IMR-90 (cell line): ENCODE measurements around the gene ZACN. TPM values are rescaled to one million over a fixed set of nuclear protein-coding genes. Genes with fewer than 3 reads are reported as not detected.

ENCODE experiments used
- ATAC-seq: fragments of 200-7000 bp; cut with Tn5 transposase; 2 replicates; pipeline ENCODE4 v1.9.1; 2020; ENCODE audit warnings: low read depth, mild to moderate bottlenecking, moderate library complexity
- BruUV-seq: library from RNA; stranded (reverse); fragments of 400-500 nt; replicated peaks from 2 replicates; lab custom pipeline; 2021; lab: Mats Ljungman, UMichigan
- CTCF ChIA-PET: fragments of 300-600 bp; formaldehyde crosslinking; extraction: SDS; loops from one replicate; lab custom pipeline; 2021; ENCODE audit warnings: antibody characterized with exemption; lab: Yijun Ruan, JAX
- POLR2A ChIA-PET: fragments of 300-600 bp; sonication (Branson Sonifier 250); formaldehyde crosslinking; loops from one replicate; lab custom pipeline; 2022; ENCODE audit warnings: antibody characterized with exemption; ENCODE audit not compliant: unreplicated experiment; lab: Charles Lee
- DNase-seq: peaks from one replicate; pipeline ENCODE4 v3.0.0; 2013
- H2AFZ ChIP-seq: replicated peaks from 2 replicates; pipeline ENCODE3; 2013; ENCODE audit warnings: low read length, mild to moderate bottlenecking; ENCODE audit not compliant: poor library complexity
- H2AK5ac ChIP-seq: 2 replicates; pipeline ENCODE4 v1.6.1; 2013; ENCODE audit warnings: low read depth, low read length, inconsistent platforms
- H2AK9ac ChIP-seq: replicated peaks from 2 replicates; pipeline ENCODE3; 2013; ENCODE audit warnings: mild to moderate bottlenecking, low read depth, low read length, moderate library complexity; ENCODE audit not compliant: poor library complexity
- H2BK120ac ChIP-seq: 2 replicates; pipeline ENCODE4 v1.6.1; 2013; ENCODE audit warnings: low read depth, low read length, inconsistent platforms
- H2BK15ac ChIP-seq: 3 replicates; pipeline ENCODE4 v1.6.1; 2013; ENCODE audit warnings: low read depth, low read length, inconsistent platforms
- H2BK20ac ChIP-seq: 2 replicates; pipeline ENCODE4 v1.6.1; 2013; ENCODE audit warnings: low read depth, mild to moderate bottlenecking, inconsistent platforms, low read length, moderate library complexity
- H2BK5ac ChIP-seq: 2 replicates; pipeline ENCODE4 v1.6.1; 2013; ENCODE audit warnings: mild to moderate bottlenecking, low read depth, low read length, inconsistent platforms; ENCODE audit not compliant: poor library complexity, severe bottlenecking
- H3K14ac ChIP-seq: replicated peaks from 2 replicates; pipeline ENCODE4 v1.6.1; 2013; ENCODE audit warnings: low read depth, low read length, inconsistent platforms
- H3K18ac ChIP-seq: 2 replicates; pipeline ENCODE4 v1.6.1; 2013; ENCODE audit warnings: low read depth, low read length, control low read depth
- H3K23ac ChIP-seq: 2 replicates; pipeline ENCODE4 v1.6.1; 2013; ENCODE audit warnings: low read depth, low read length, inconsistent platforms
- H3K27ac ChIP-seq: 2 replicates; pipeline ENCODE4 v1.5.1; 2013; ENCODE audit warnings: mild to moderate bottlenecking, control low read depth, low read length; ENCODE audit not compliant: insufficient read depth
- H3K27me3 ChIP-seq: 2 replicates; pipeline ENCODE4 v1.6.1; 2013; ENCODE audit warnings: low read length; ENCODE audit not compliant: control insufficient read depth, insufficient read depth
- H3K36me3 ChIP-seq: 2 replicates; pipeline ENCODE4 v1.6.1; 2013; ENCODE audit warnings: low read length, mixed read lengths; ENCODE audit not compliant: control insufficient read depth, insufficient read depth
- H3K4ac ChIP-seq: 2 replicates; pipeline ENCODE4 v1.6.1; 2013; ENCODE audit warnings: low read depth, low read length, inconsistent platforms
- H3K4me1 ChIP-seq: 2 replicates; pipeline ENCODE4 v1.6.1; 2013; ENCODE audit warnings: low read length, mixed read lengths; ENCODE audit not compliant: control insufficient read depth, insufficient read depth
- H3K4me2 ChIP-seq: 2 replicates; pipeline ENCODE4 v1.6.1; 2013; ENCODE audit warnings: low read depth, mild to moderate bottlenecking, control low read depth, low read length, moderate library complexity
- H3K4me3 ChIP-seq: 2 replicates; pipeline ENCODE4 v1.5.1; 2013; ENCODE audit warnings: low read depth, mild to moderate bottlenecking, control low read depth, low read length, moderate library complexity; ENCODE audit not compliant: insufficient read depth
- H3K56ac ChIP-seq: 2 replicates; pipeline ENCODE4 v1.6.1; 2013; ENCODE audit warnings: low read length, inconsistent platforms; ENCODE audit not compliant: insufficient read depth; ENCODE audit errors: extremely low read depth
- H3K79me1 ChIP-seq, 2 experiments: 2 replicates each; pipeline ENCODE4 v1.6.1; 2013; ENCODE audit warnings: low read length in 2 of 2, inconsistent platforms in 1 of 2, low read depth in 1 of 2
- H3K9ac ChIP-seq: 2 replicates; pipeline ENCODE4 v1.6.1; 2013; ENCODE audit warnings: low read depth, low read length, control low read depth
- H3K9me1 ChIP-seq: 2 replicates; pipeline ENCODE4 v1.6.1; 2013; ENCODE audit warnings: low read length, inconsistent platforms; ENCODE audit not compliant: insufficient read depth
- H3K9me3 ChIP-seq: 2 replicates; pipeline ENCODE4 v1.6.1; 2013; ENCODE audit warnings: low read length; ENCODE audit not compliant: control insufficient read depth, insufficient read depth
- H4K20me1 ChIP-seq: 2 replicates; pipeline ENCODE4 v1.6.1; 2013; ENCODE audit warnings: low read length, inconsistent platforms; ENCODE audit not compliant: insufficient read depth
- H4K5ac ChIP-seq: 2 replicates; pipeline ENCODE4 v1.6.1; 2013; ENCODE audit warnings: mild to moderate bottlenecking, low read depth, low read length, control low read depth
- H4K8ac ChIP-seq, 2 experiments: 2 replicates each; pipeline ENCODE4 v1.6.1; 2013; ENCODE audit warnings: low read depth in 2 of 2, low read length in 2 of 2, control low read depth in 1 of 2, inconsistent platforms in 1 of 2
- H4K91ac ChIP-seq: 2 replicates; pipeline ENCODE4 v1.6.1; 2013; ENCODE audit warnings: low read depth, low read length, inconsistent platforms; ENCODE audit not compliant: insufficient read depth
- BHLHE40 ChIP-seq: fragments of 150-350 bp; IDR thresholded peaks from 2 replicates; pipeline ENCODE4 v1.6.1; 2016; ENCODE audit warnings: mild to moderate bottlenecking, low read depth, low read length
- CEBPB ChIP-seq: IDR thresholded peaks from 2 replicates; pipeline ENCODE4 v1.6.1; 2012; ENCODE audit warnings: low read depth, low read length, improper control_type of control experiment
- CHD1 ChIP-seq: IDR thresholded peaks from 2 replicates; pipeline ENCODE4 v1.6.1; 2012; ENCODE audit warnings: low read depth, low read length, improper control_type of control experiment
- FOS ChIP-seq: fragments of 150-350 bp; IDR thresholded peaks from 2 replicates; pipeline ENCODE4 v1.6.1; 2016; ENCODE audit warnings: low read depth, low read length
- MAFK ChIP-seq: IDR thresholded peaks from 2 replicates; pipeline ENCODE4 v1.6.1; 2012; ENCODE audit warnings: low read depth, low read length, improper control_type of control experiment
- MAZ ChIP-seq: IDR thresholded peaks from 2 replicates; pipeline ENCODE4 v1.6.1; 2012; ENCODE audit warnings: low read depth, mild to moderate bottlenecking, low read length, improper control_type of control experiment, moderate library complexity, borderline replicate concordance
- MXI1 ChIP-seq: IDR thresholded peaks from 2 replicates; pipeline ENCODE4 v1.6.1; 2012; ENCODE audit warnings: low read depth, mild to moderate bottlenecking, low read length, moderate library complexity, borderline replicate concordance
- NFE2L2 ChIP-seq: fragments of 150-350 bp; IDR thresholded peaks from 2 replicates; pipeline ENCODE4 v1.6.1; 2016; ENCODE audit warnings: low read depth, mild to moderate bottlenecking, low read length
- POLR2A ChIP-seq: IDR thresholded peaks from 2 replicates; pipeline ENCODE4 v1.6.1; 2012; ENCODE audit warnings: mild to moderate bottlenecking, low read depth, low read length
- RAD21 ChIP-seq: IDR thresholded peaks from 2 replicates; pipeline ENCODE4 v1.6.1; 2012; ENCODE audit warnings: low read length, improper control_type of control experiment
- RCOR1 ChIP-seq: IDR thresholded peaks from 2 replicates; pipeline ENCODE4 v1.6.1; 2012; ENCODE audit warnings: mild to moderate bottlenecking, low read length, improper control_type of control experiment; ENCODE audit not compliant: insufficient replicate concordance
- RFX5 ChIP-seq: IDR thresholded peaks from 2 replicates; pipeline ENCODE4 v1.8.0; 2012; ENCODE audit warnings: low read depth, mild to moderate bottlenecking, low read length, moderate library complexity
- SMC3 ChIP-seq: fragments of 150-350 bp; IDR thresholded peaks from 2 replicates; pipeline ENCODE4 v1.6.1; 2016; ENCODE audit warnings: low read depth, mild to moderate bottlenecking, antibody characterized with exemption, low read length, moderate library complexity
- WGBS, 2 experiments: methylation state at CpG; one replicate each; pipeline versions ENCODE4 v1.1.5 to v1.1.7; 2013; ENCODE audit warnings: missing lambda C conversion rate in 2 of 2; ENCODE audit not compliant: insufficient read length in 1 of 2; ENCODE audit errors: extremely low coverage in 2 of 2; 5-methylcytosine and 5-hydroxymethylcytosine counted together
- dilution Hi-C: fragments of 300-500 bp; cut with HindIII; formaldehyde crosslinking; loops from one replicate; pipeline ENCODE4 v1.14.3; 2018; ENCODE audit warnings: low sequenced_read_pairs; ENCODE audit not compliant: unreplicated experiment
- in situ Hi-C: fragments of 300-500 bp; cut with MboI; formaldehyde crosslinking; loops from 3 replicates; pipeline ENCODE4 v1.14.3; 2019; ENCODE audit warnings: low sequenced_read_pairs, inconsistent platforms, mixed read lengths
- intact Hi-C: fragments of 100-400 bp; cut with micrococcal nuclease; formaldehyde crosslinking; loops from 2 replicates; pipeline ENCODE4 v1.10.0; 2022
- polyA plus RNA-seq, 3 experiments: library from polyadenylated mRNA; depleted of rRNA; stranded (reverse); fragments of >200 nt; gene quantifications; 2 replicates each; pipeline ENCODE4 v1.2.3, GENCODE V29; 2012; ENCODE audit warnings: low replicate concordance in 1 of 3
- total RNA-seq: library from RNA; depleted of rRNA; stranded (reverse); fragments of >200 nt; gene quantifications from 2 replicates; pipeline ENCODE4 v1.2.3, GENCODE V29; 2012
- TF ChIP-seq, protein P1 (sequence below): conservative IDR thresholded peaks from 2 replicates; pipeline ENCODE4 v1.5.1; 2012; ENCODE audit warnings: mild to moderate bottlenecking, low read depth, low read length, improper control_type of control experiment
- TF ChIP-seq, protein P2 (sequence below): fragments of 150-350 bp; IDR thresholded peaks from 2 replicates; pipeline ENCODE4 v1.6.1; 2017; ENCODE audit warnings: mild to moderate bottlenecking, antibody characterized with exemption, low read length, low read depth
- TF ChIP-seq, protein P3 (sequence below): fragments of 150-350 bp; IDR thresholded peaks from 2 replicates; pipeline ENCODE4 v1.6.1; 2016; ENCODE audit warnings: low read depth, mild to moderate bottlenecking, low read length, moderate library complexity, borderline replicate concordance

Gene ZACN
- total and polyA plus RNA-seq, 2 of the 4 experiments (the other 2 are of a cell fraction) = not detected

DNA sequence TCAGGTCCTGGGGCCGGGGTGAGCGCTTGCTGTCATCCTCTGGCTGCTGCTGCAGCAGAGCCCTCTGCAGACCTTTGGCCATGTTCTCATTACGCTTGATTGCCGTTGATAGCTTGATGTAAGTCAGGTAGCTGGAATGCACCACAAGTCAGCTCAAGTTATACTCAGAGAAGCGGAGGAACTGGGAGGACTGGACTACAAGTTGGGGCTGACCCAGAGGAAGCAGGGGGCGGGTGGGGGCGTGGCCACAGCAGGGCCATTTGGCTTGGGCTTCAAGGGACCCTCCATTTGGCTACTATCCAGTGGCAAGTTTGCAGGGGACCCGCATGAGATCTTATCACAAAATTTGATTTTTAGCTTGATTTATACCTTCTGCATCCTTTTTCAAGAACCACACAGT, 32.9 kb upstream of the ZACN start:
- intact Hi-C loops (no loop called here), dilution Hi-C loops (no loop called here), in situ Hi-C loops (no loop called here)
- peaks cover 11 to 41% of the 10 kb centered on the region in 2 experiments; a peak in 3 of 4 replicates for H3K79me1 ChIP-seq
- peaks cover 10% of the 10 kb centered on the region; the same call in 1 of the 2 replicates for H3K9me1 ChIP-seq
- no peak overlapping the region for H2AFZ ChIP-seq
- no peaks in the 10 kb centered on the region for H3K27me3 ChIP-seq
- no peak overlapping the region for H4K91ac ChIP-seq
- no peak overlapping the region for H3K4me2 ChIP-seq
- no peak overlapping the region for H3K14ac ChIP-seq
- BruUV-seq = no TSS peak
- H2BK120ac ChIP-seq = no peak overlapping the region
- no peak overlapping the region for H3K23ac ChIP-seq
- no peaks in the 10 kb centered on the region for H3K9me3 ChIP-seq
- no peak overlapping the region for H4K8ac ChIP-seq
- POLR2A ChIA-PET = no interaction called here
- H2BK15ac ChIP-seq = no peak overlapping the region
- H3K36me3 ChIP-seq = peaks cover 80% of the 10 kb centered on the region
- TF ChIP-seq MXI1 (no peak), RFX5 (no peak), NFE2L2 (no peak), CHD1 (no peak), POLR2A (no peak), BHLHE40 (no peak), RCOR1 (no peak), CEBPB (no peak), SMC3 (no peak), MAZ (no peak), MAFK (no peak), RAD21 (no peak), FOS (no peak)
- TF ChIP-seq, protein P1, sequence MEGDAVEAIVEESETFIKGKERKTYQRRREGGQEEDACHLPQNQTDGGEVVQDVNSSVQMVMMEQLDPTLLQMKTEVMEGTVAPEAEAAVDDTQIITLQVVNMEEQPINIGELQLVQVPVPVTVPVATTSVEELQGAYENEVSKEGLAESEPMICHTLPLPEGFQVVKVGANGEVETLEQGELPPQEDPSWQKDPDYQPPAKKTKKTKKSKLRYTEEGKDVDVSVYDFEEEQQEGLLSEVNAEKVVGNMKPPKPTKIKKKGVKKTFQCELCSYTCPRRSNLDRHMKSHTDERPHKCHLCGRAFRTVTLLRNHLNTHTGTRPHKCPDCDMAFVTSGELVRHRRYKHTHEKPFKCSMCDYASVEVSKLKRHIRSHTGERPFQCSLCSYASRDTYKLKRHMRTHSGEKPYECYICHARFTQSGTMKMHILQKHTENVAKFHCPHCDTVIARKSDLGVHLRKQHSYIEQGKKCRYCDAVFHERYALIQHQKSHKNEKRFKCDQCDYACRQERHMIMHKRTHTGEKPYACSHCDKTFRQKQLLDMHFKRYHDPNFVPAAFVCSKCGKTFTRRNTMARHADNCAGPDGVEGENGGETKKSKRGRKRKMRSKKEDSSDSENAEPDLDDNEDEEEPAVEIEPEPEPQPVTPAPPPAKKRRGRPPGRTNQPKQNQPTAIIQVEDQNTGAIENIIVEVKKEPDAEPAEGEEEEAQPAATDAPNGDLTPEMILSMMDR = no peak
- TF ChIP-seq, protein P2, sequence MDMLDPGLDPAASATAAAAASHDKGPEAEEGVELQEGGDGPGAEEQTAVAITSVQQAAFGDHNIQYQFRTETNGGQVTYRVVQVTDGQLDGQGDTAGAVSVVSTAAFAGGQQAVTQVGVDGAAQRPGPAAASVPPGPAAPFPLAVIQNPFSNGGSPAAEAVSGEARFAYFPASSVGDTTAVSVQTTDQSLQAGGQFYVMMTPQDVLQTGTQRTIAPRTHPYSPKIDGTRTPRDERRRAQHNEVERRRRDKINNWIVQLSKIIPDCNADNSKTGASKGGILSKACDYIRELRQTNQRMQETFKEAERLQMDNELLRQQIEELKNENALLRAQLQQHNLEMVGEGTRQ = no peak
- TF ChIP-seq, protein P3, sequence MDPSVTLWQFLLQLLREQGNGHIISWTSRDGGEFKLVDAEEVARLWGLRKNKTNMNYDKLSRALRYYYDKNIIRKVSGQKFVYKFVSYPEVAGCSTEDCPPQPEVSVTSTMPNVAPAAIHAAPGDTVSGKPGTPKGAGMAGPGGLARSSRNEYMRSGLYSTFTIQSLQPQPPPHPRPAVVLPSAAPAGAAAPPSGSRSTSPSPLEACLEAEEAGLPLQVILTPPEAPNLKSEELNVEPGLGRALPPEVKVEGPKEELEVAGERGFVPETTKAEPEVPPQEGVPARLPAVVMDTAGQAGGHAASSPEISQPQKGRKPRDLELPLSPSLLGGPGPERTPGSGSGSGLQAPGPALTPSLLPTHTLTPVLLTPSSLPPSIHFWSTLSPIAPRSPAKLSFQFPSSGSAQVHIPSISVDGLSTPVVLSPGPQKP = no peak
- DNase-seq (no peak), ATAC-seq (no peak)
- WGBS, 2 experiments = 100% methylated on average over 2 of the region's 8 CpGs; no CpG with 5 or more reads in 1 of the 2 experiments
- H4K20me1 ChIP-seq = peaks cover 6% of the 10 kb centered on the region; the same call in 1 of the 2 replicates
- H4K5ac ChIP-seq = no peak overlapping the region
- no peak overlapping the region for H3K56ac ChIP-seq
- no peak overlapping the region for H3K9ac ChIP-seq
- no peak overlapping the region for H3K4ac ChIP-seq
- H2AK5ac ChIP-seq = no peak overlapping the region
- H3K4me1 ChIP-seq = no peaks in the 10 kb centered on the region
- no peak overlapping the region for H3K4me3 ChIP-seq
- H3K27ac ChIP-seq = no peak overlapping the region
- no peak overlapping the region for H2BK20ac ChIP-seq
- H3K18ac ChIP-seq = no peak overlapping the region
- no peak overlapping the region for H2BK5ac ChIP-seq
- CTCF ChIA-PET = no interaction called here
- H2AK9ac ChIP-seq = no peak overlapping the region
